K562 (cell line): ENCODE measurements around the gene KCNK7. TPM values are rescaled to one million over a fixed set of nuclear protein-coding genes. Genes with fewer than 3 reads are reported as not detected.

ENCODE experiments used
- ATF7 ChIP-seq: fragments of 450-650 bp; IDR thresholded peaks from 2 replicates; pipeline ENCODE4 v1.7.1; 2014; ENCODE audit warnings: mild to moderate bottlenecking, moderate library complexity
- BRD4 ChIP-seq: fragments of 200-600 bp; sonication (generic); IDR thresholded peaks from 2 replicates; pipeline ENCODE4 v1.6.1; 2017; ENCODE audit warnings: inconsistent platforms
- CC2D1A ChIP-seq: fragments of 450-650 bp; IDR thresholded peaks from 2 replicates; pipeline ENCODE4 v1.6.1; 2017; ENCODE audit warnings: mild to moderate bottlenecking
- GATAD2B ChIP-seq: fragments of 450-650 bp; IDR thresholded peaks from 2 replicates; pipeline ENCODE4 v1.6.1; 2017; ENCODE audit warnings: mild to moderate bottlenecking, borderline replicate concordance
- POLR3A ChIP-seq: IDR thresholded peaks from 2 replicates; pipeline ENCODE4 v1.6.1; 2011; ENCODE audit warnings: borderline replicate concordance, mild to moderate bottlenecking, moderate library complexity; ENCODE audit not compliant: insufficient read length, insufficient read depth; ENCODE audit errors: extremely low read depth
- RHOXF2B ChIP-seq: fragments of 250-450 bp; sonication (Bioruptor Pico); conservative IDR thresholded peaks from 2 replicates; pipeline ENCODE4 v1.5.1; 2021
- SRSF1 ChIP-seq: fragments of 200-400 bp; formaldehyde crosslinking; IDR thresholded peaks from 2 replicates; pipeline ENCODE4 v1.6.1; 2017; ENCODE audit warnings: mild to moderate bottlenecking, low read depth, low read length, moderate library complexity
- ZNF146 ChIP-seq: IDR thresholded peaks from one replicate; pipeline ENCODE4 v1.6.1; 2018; ENCODE audit warnings: missing compliant biosample characterization; ENCODE audit not compliant: unreplicated experiment
- ZNF217 ChIP-seq: sonication (generic); formaldehyde crosslinking; IDR thresholded peaks from 2 replicates; pipeline ENCODE4 v1.8.0; 2022; ENCODE audit warnings: mild to moderate bottlenecking, missing genetic modification reagents
- polyA plus RNA-seq, 8 experiments: library from polyadenylated mRNA; depleted of rRNA in 4 of 8; stranded (reverse) in 5 of 8; unstranded in 3 of 8; fragments of >200 nt; fragmentation: Nextera tagmentation in 2 of 8; fragmentation: Illumina TruSeq in 1 of 8; extraction: Ambion mirVana in 2 of 8; extraction: Trizol in 1 of 8; gene quantifications; 2 replicates each; pipeline versions ENCODE4 v1.2.1 to v1.2.3, GENCODE V29; 2011 to 2014; ENCODE audit warnings: inconsistent platforms in 1 of 8, missing spikeins in 1 of 8
- total RNA-seq, 7 experiments: library from RNA; depleted of rRNA in 6 of 7; stranded (reverse); fragments of >200 nt in 6 of 7; fragmentation: Illumina TruSeq in 2 of 7; extraction: Trizol in 2 of 7; gene quantifications; 2 replicates each; pipeline versions ENCODE4 v1.2.1 to v1.2.3, GENCODE V29; 2011 to 2021; ENCODE audit warnings: low replicate concordance in 1 of 7
- TF ChIP-seq, protein P1 (sequence below): fragments of 450-650 bp; IDR thresholded peaks from 2 replicates; pipeline ENCODE4 v1.6.1; 2016; ENCODE audit warnings: mild to moderate bottlenecking, moderate library complexity
- TF ChIP-seq, protein P2 (sequence below): fragments of 450-650 bp; formaldehyde crosslinking; IDR thresholded peaks from 2 replicates; pipeline ENCODE4 v1.4.0; 2022; ENCODE audit warnings: missing genetic modification characterization
- TF ChIP-seq, protein P3 (sequence below), 2 experiments: fragments of 200-800 bp in 1 of 2; sonication (Bioruptor generic) in 1 of 2; sonication (generic) in 1 of 2; formaldehyde crosslinking in 1 of 2; IDR thresholded peaks in 1 of 2; conservative IDR thresholded peaks in 1 of 2; 2 replicates each; pipeline versions ENCODE4 v1.5.0 to v1.6.1; 2016 to 2020; ENCODE audit warnings: missing compliant biosample characterization in 1 of 2, missing genetic modification characterization in 1 of 2, missing genetic modification reagents in 1 of 2

KCNK7 gene
- total and polyA plus RNA-seq, 9 of the 15 experiments (the other 6 are each of a cell fraction or from before 2014, with no cell fraction given), result 0.07 to 0.40 TPM; not detected in 7

- TF ChIP-seq, protein P1, sequence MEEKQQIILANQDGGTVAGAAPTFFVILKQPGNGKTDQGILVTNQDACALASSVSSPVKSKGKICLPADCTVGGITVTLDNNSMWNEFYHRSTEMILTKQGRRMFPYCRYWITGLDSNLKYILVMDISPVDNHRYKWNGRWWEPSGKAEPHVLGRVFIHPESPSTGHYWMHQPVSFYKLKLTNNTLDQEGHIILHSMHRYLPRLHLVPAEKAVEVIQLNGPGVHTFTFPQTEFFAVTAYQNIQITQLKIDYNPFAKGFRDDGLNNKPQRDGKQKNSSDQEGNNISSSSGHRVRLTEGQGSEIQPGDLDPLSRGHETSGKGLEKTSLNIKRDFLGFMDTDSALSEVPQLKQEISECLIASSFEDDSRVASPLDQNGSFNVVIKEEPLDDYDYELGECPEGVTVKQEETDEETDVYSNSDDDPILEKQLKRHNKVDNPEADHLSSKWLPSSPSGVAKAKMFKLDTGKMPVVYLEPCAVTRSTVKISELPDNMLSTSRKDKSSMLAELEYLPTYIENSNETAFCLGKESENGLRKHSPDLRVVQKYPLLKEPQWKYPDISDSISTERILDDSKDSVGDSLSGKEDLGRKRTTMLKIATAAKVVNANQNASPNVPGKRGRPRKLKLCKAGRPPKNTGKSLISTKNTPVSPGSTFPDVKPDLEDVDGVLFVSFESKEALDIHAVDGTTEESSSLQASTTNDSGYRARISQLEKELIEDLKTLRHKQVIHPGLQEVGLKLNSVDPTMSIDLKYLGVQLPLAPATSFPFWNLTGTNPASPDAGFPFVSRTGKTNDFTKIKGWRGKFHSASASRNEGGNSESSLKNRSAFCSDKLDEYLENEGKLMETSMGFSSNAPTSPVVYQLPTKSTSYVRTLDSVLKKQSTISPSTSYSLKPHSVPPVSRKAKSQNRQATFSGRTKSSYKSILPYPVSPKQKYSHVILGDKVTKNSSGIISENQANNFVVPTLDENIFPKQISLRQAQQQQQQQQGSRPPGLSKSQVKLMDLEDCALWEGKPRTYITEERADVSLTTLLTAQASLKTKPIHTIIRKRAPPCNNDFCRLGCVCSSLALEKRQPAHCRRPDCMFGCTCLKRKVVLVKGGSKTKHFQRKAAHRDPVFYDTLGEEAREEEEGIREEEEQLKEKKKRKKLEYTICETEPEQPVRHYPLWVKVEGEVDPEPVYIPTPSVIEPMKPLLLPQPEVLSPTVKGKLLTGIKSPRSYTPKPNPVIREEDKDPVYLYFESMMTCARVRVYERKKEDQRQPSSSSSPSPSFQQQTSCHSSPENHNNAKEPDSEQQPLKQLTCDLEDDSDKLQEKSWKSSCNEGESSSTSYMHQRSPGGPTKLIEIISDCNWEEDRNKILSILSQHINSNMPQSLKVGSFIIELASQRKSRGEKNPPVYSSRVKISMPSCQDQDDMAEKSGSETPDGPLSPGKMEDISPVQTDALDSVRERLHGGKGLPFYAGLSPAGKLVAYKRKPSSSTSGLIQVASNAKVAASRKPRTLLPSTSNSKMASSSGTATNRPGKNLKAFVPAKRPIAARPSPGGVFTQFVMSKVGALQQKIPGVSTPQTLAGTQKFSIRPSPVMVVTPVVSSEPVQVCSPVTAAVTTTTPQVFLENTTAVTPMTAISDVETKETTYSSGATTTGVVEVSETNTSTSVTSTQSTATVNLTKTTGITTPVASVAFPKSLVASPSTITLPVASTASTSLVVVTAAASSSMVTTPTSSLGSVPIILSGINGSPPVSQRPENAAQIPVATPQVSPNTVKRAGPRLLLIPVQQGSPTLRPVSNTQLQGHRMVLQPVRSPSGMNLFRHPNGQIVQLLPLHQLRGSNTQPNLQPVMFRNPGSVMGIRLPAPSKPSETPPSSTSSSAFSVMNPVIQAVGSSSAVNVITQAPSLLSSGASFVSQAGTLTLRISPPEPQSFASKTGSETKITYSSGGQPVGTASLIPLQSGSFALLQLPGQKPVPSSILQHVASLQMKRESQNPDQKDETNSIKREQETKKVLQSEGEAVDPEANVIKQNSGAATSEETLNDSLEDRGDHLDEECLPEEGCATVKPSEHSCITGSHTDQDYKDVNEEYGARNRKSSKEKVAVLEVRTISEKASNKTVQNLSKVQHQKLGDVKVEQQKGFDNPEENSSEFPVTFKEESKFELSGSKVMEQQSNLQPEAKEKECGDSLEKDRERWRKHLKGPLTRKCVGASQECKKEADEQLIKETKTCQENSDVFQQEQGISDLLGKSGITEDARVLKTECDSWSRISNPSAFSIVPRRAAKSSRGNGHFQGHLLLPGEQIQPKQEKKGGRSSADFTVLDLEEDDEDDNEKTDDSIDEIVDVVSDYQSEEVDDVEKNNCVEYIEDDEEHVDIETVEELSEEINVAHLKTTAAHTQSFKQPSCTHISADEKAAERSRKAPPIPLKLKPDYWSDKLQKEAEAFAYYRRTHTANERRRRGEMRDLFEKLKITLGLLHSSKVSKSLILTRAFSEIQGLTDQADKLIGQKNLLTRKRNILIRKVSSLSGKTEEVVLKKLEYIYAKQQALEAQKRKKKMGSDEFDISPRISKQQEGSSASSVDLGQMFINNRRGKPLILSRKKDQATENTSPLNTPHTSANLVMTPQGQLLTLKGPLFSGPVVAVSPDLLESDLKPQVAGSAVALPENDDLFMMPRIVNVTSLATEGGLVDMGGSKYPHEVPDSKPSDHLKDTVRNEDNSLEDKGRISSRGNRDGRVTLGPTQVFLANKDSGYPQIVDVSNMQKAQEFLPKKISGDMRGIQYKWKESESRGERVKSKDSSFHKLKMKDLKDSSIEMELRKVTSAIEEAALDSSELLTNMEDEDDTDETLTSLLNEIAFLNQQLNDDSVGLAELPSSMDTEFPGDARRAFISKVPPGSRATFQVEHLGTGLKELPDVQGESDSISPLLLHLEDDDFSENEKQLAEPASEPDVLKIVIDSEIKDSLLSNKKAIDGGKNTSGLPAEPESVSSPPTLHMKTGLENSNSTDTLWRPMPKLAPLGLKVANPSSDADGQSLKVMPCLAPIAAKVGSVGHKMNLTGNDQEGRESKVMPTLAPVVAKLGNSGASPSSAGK, result no peak
- TF ChIP-seq GATAD2B (peak; percentile 69; the same call in 1 of the 2 replicates), BRD4 (peak; percentile 63; the same call in 1 of the 2 replicates), POLR3A (no peak), CC2D1A (peak; percentile 61; the same call in 1 of the 2 replicates), ZNF146 (no peak), RHOXF2B (CRISPR knock-in tag) (no peak), SRSF1 (no peak), ATF7 (no peak; the same call in 1 of the 2 replicates), ZNF217 (no peak)
- TF ChIP-seq, protein P2, sequence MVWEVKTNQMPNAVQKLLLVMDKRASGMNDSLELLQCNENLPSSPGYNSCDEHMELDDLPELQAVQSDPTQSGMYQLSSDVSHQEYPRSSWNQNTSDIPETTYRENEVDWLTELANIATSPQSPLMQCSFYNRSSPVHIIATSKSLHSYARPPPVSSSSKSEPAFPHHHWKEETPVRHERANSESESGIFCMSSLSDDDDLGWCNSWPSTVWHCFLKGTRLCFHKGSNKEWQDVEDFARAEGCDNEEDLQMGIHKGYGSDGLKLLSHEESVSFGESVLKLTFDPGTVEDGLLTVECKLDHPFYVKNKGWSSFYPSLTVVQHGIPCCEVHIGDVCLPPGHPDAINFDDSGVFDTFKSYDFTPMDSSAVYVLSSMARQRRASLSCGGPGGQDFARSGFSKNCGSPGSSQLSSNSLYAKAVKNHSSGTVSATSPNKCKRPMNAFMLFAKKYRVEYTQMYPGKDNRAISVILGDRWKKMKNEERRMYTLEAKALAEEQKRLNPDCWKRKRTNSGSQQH (CRISPR knock-in tag), result no peak
- TF ChIP-seq, protein P3, sequence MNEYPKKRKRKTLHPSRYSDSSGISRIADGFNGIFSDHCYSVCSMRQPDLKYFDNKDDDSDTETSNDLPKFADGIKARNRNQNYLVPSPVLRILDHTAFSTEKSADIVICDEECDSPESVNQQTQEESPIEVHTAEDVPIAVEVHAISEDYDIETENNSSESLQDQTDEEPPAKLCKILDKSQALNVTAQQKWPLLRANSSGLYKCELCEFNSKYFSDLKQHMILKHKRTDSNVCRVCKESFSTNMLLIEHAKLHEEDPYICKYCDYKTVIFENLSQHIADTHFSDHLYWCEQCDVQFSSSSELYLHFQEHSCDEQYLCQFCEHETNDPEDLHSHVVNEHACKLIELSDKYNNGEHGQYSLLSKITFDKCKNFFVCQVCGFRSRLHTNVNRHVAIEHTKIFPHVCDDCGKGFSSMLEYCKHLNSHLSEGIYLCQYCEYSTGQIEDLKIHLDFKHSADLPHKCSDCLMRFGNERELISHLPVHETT (CRISPR knock-in tag; conservative IDR thresholded peaks at IDR 0.05 in 1 of 2, IDR thresholded peaks at IDR 0.05 in 1 of 2), result no peak
Measured at GRCh38 chr11:65574811-65575567, 20.6 kb downstream of the KCNK7 start (continued).
